Measurements from ENCODE around the gene OXLD1.
"Not testable (repeated sequence)": the region's sequence is repeated elsewhere in the genome, so short reads cannot be mapped to it uniquely, and the experiment has no call there.

OXLD1 gene

GRCh38 chr17:81648707-81649085 lies 17.7 kb downstream of the OXLD1 start:
- DNase-seq: no peak

GRCh38 chr17:81648013-81648706 lies 18.2 kb downstream of the OXLD1 start:
- no peak for DNase-seq

GRCh38 chr17:81647640-81648012 lies 18.8 kb downstream of the OXLD1 start:
- DNase-seq: no peak

- DNase-seq: no peak
These were observed 19.4 kb downstream of the OXLD1 start for GRCh38 chr17:81646869-81647600.

- DNase-seq: no peak
These were observed 21.1 kb downstream of the OXLD1 start for GRCh38 chr17:81644976-81645952.

GRCh38 chr17:81644496-81644895 lies 21.9 kb downstream of the OXLD1 start:
- no peak for DNase-seq

- DNase-seq: no peak
These were observed 24.4 kb downstream of the OXLD1 start for GRCh38 chr17:81641825-81642489.

- no peak for DNase-seq
These were observed 26.4 kb downstream of the OXLD1 start for GRCh38 chr17:81640011-81640410.

GRCh38 chr17:81638683-81639082 lies 27.7 kb downstream of the OXLD1 start:
- DNase-seq: no peak

GRCh38 chr17:81636505-81637288 lies 29.7 kb downstream of the OXLD1 start, which contains the start of the genes NPLOC4 and TSPAN10:
NPLOC4 (minus strand) TSS chr17:81637112; CDS start chr17:81636930, 182 bp downstream.
TSPAN10 (plus strand) TSS chr17:81637196; CDS start chr17:81642413, 5,217 bp downstream.
- peak; percentile 74 for DNase-seq

- no peak for DNase-seq
These were observed 30.4 kb downstream of the OXLD1 start for GRCh38 chr17:81635973-81636504.

- DNase-seq: no peak
These were observed 31.0 kb downstream of the OXLD1 start for GRCh38 chr17:81635431-81635830.

- no peak for DNase-seq
These were observed 34.9 kb downstream of the OXLD1 start for GRCh38 chr17:81631482-81631881.

GRCh38 chr17:81630274-81630673 lies 36.1 kb downstream of the OXLD1 start:
- DNase-seq: no peak

- DNase-seq: no peak
These were observed 44.8 kb downstream of the OXLD1 start for GRCh38 chr17:81621494-81622130.

- DNase-seq: not testable (repeated sequence)
These were observed 48.1 kb downstream of the OXLD1 start for GRCh38 chr17:81618307-81618706.

- no peak for DNase-seq
These were observed 49.5 kb downstream of the OXLD1 start for GRCh38 chr17:81616877-81617276.

GRCh38 chr17:81615401-81615930 lies 50.9 kb downstream of the OXLD1 start:
- DNase-seq: no peak
